Suprapubic skin (tissue), 4 donors: ENCODE results near the gene HRCT1.

Experiments used
- EP300 ChIP-seq: sonication (generic); formaldehyde crosslinking; IDR thresholded peaks from one replicate; pipeline ENCODE4 v1.6.1; 2017; ENCODE audit warnings: antibody characterized with exemption
- POLR2A ChIP-seq, 2 donors: fragments of 450-650 bp; IDR thresholded peaks; one replicate each; pipeline ENCODE4 v1.6.1; 2017; ENCODE audit warnings: antibody characterized with exemption in 2 of 2, mild to moderate bottlenecking in 2 of 2, moderate library complexity in 2 of 2
- POLR2AphosphoS5 ChIP-seq, 3 donors: sonication (generic); formaldehyde crosslinking; IDR thresholded peaks; one replicate each; pipeline ENCODE4 v1.6.1; 2017; ENCODE audit warnings: antibody characterized with exemption in 3 of 3
- TF ChIP-seq, protein P1 (sequence below), 2 donors: fragments of 200-600 bp in 1 of 2; fragments of 450-650 bp in 1 of 2; sonication (generic) in 1 of 2; IDR thresholded peaks; one replicate each; pipeline ENCODE4 v1.5.1; 2016 to 2019; ENCODE audit warnings: antibody characterized with exemption in 2 of 2, mild to moderate bottlenecking in 1 of 2, moderate library complexity in 1 of 2

DNA sequence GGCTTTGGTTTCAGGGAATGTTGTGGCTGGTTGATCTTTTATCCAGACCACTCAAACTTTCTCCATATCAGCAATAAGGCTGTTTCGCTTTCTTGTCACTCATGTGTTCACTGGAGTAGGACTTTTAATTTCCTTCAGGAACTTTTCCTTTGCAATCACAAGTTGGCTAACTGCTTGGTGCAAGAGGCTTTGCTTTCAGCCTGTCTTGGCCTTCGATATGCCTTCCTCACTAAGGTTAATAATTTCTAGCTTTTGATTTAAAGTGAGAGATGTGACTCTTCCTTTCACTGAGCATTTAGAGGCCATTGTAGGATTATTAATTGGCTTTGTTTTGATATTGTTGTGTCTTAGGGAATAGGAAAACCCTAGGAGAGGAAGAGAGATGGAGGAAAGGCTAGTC, 7.0 kb upstream of the HRCT1 start:
- TF ChIP-seq POLR2A (IDR thresholded peaks at IDR 0.05) = no peak
- TF ChIP-seq, protein P1, sequence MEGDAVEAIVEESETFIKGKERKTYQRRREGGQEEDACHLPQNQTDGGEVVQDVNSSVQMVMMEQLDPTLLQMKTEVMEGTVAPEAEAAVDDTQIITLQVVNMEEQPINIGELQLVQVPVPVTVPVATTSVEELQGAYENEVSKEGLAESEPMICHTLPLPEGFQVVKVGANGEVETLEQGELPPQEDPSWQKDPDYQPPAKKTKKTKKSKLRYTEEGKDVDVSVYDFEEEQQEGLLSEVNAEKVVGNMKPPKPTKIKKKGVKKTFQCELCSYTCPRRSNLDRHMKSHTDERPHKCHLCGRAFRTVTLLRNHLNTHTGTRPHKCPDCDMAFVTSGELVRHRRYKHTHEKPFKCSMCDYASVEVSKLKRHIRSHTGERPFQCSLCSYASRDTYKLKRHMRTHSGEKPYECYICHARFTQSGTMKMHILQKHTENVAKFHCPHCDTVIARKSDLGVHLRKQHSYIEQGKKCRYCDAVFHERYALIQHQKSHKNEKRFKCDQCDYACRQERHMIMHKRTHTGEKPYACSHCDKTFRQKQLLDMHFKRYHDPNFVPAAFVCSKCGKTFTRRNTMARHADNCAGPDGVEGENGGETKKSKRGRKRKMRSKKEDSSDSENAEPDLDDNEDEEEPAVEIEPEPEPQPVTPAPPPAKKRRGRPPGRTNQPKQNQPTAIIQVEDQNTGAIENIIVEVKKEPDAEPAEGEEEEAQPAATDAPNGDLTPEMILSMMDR (IDR thresholded peaks at IDR 0.05) = no peak
- TF ChIP-seq EP300 = no peak
- no peak for TF ChIP-seq POLR2AphosphoS5 (IDR thresholded peaks at IDR 0.05)
